GM18507 (cell line): ENCODE results near the gene PIM2.

Experiments
- DNase-seq: peaks from one replicate; pipeline ENCODE4 v3.0.0; 2011; ENCODE audit warnings: low read depth; ENCODE audit not compliant: insufficient read length; ENCODE audit errors: extremely low spot score
- FAIRE-seq: peaks from 2 replicates; lab custom pipeline; 2011; peaks lifted over from hg19 to GRCh38; lab: Jason Lieb, UNC

The PIM2 gene

DNA sequence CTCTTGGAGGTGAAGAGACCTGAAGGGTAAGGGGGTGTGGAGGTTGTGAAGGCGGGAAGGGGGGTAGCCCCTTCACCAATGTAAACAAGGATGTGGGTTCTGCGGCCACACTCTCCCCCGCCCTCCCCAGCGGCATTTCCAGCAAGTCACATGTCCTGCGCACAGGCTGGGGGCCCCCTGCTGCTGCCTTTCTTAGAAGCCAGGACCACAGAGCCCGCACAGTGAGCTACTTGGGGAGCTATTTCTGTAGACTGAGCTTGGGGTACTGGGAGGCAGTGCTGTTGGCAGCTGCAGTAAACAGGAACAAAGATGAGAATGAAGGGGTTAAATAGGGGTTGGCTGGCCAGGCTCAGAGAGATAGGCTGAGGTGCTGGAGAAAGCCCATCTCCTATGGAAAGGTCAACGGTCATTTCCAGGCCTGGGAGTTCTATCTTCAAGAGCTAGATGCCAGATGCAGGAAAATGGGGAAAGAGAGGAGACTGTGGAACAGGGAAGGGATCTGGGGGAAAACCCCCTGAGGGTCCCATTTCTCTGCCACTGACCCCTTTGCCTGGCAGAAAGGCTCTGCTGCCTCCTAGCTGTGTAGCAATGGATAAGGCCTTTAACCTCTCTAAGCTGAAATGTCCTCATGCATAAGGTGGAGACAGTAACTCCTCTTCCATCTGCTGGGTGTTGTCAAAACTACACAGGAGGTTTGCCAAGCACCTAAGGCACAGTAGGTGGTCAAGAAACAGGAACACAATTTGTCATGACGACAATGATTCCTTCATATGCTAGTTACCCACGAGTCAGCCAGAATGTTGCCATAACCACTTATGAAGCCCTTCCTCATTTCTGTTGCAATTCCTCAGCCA, 18.5 kb upstream of the PIM2 start:
- peak; percentile 99 for FAIRE-seq
- DNase-seq, result no peak

DNA sequence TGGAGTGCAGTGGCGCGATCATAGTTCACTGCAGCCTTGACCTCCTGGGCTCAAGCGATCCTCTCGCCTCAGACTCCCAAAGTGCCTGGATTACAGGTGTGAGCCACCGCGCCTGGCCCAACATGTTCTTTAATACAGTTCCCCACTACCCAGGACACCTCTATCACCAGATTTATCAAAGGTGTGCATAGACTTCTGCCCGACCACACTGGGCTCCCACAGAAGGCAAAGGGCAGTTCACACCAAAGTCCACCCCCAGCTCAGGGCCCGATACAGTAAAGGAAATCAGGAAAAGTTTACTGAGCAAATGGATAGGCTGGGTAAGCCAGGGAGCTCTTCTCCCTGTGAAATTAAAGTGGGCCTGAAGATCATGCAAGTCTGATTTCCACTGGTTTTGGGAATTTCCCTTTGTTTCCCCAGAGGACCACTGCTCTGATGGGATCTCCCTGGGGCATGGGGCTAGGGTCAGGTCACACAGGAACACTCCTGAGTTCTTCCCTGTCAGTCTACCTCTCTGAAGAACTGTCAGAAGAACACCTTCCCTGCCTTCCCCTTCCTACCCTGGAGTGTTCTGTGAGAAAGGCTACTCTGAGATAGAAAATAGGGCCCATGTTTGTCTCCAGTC, 17.7 kb upstream of the PIM2 start:
- no peak for FAIRE-seq

DNA sequence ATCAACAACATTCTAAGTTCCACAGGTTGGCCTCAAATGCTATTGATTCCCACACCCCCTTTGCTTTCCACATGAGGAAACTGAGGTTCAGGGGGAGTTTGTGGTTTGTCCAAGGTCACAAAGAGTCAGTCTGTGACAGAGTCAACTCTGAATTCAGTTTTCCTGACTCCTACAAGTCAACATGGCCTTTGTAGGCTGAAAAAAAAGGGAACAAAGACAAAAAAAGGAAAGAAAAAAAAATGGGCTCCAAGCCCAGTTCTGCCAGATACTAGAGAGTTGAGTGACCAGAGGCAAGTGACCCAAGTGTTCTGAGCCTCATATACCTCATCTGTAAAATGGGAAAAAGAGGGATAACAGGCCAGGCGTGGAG, 16.5 kb upstream of the PIM2 start:
- DNase-seq (no peak), FAIRE-seq (peak; percentile 56)

More for the DNA sequence above, 17.7 kb upstream of the PIM2 start:
- no peak for DNase-seq

DNA sequence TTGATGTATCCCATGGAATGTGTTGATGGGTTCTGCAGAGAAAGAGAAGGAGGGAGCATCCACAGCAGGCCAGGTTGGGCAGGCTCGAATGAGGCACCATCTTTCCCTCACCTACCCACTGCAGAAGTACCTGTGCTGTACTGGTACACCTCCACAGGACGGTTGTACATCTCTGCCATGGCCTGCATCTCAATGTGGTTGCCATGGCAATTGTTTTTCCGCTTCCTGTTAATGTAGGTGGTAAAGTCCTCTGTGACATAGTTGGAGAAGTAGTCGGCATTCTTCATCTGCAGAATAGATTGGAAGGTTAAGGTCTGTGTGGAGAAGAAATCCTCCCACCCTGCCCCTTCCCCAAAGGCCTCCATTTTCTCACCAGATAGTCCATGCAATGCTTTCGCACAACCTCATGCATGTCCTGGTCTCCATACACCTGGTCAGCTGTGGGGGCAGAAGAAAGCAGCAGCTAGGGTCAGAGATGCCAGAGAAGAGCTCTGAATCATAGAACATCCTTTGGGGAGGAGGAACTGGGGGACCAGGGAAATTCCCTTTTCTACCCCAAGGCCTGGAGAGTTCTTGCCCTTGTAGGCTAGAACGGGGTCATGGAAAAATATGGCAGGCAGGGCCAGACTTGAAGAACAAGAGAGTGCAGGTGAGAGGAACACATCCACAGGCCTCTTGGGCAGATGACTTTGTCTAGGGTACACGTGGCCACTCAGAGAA, 15.9 kb upstream of the PIM2 start:
- FAIRE-seq, result no peak

DNA sequence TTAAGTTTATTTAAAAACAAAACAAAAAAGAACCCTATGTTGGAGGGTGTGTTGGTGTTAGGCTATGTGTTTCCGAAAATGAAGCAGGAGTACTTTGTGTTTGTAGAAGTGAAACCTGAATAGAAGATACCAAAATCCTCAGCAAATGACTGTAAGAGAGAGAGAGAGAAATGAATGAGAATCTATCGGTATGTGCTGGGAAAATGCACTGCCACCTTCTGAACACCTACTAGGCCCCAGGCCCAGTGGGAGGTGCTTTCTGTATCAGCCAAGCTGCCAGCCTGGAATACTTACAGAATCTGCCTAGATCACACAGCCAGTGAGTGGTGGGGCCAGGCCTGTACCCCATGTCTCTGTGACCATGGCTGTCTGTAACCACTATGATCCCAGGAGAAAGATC, 14.9 kb upstream of the PIM2 start:
- peak; percentile 86 for FAIRE-seq

More for the DNA sequence above, 15.9 kb upstream of the PIM2 start:
- no peak for DNase-seq

DNA sequence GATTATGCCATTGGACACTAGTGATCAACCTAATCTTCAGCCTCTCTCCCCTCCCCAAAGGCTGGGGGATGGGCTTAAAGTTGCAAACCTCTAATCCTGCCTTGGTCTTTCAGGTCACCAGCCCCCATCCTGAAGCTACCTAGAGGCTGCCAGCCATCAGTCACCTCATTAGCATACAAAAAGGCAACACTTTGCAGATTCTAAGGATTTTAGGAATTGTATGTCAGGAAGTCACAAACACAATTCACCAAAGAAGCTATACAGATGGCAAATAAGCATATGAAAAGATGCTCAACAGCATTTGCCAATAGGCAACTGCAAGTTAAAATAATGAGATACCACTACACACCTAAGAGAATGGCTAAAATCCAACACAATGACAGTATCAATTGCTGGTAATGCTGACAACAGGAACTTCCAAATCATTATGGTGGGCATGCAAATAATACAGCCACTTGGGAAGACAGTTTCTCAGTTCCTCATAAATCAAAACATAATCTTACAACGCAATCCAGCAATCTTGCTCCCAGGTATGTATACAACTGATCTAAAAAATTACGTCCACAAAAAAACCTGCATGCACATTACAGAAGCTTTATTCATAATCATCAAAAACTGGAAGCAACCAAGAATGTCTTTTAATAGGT, 9.0 kb upstream of the PIM2 start:
- FAIRE-seq, result no peak

More for the DNA sequence above, 14.9 kb upstream of the PIM2 start:
- no peak for DNase-seq

DNA sequence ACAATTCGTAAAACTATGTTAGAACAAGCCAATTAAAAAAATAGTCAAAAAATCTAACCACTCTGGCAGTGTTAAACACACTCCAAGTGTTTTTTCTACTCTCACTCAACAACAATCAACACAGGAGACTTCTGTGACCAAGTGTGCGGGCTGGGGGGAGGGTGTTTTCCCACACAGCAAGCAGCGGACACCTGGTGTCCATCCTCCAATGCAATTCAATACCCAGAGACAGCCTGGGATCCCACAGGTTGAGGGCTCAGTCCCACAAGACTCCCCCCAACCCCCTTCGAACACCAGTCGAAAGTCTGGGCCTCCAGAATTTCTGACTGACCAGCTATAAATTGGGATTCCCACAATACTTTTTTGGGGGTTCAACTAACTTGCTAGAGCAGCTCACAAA, 8.3 kb upstream of the PIM2 start:
- no peak for DNase-seq
- FAIRE-seq, result no peak

More for the DNA sequence above, 9.0 kb upstream of the PIM2 start:
- no peak for DNase-seq

DNA sequence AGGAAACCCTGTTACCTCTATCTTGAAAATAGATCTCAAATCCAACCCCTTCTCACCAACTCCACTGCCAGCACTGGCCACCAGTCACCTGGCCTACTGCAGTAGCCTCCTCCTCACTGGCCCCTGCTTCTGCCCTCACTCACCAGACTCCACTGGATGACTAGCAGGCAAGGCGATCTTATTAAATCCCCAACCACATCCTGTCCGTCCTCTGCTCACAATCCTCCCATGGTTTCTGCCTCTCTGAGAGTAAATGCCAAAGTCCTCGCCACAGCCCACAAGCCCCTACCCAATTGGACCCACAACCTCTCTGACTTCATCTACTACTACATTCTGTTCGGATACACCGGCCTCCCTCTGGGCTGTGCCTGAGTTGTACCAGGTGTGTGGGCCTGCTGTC, 5.4 kb upstream of the PIM2 start:
- FAIRE-seq (no peak), DNase-seq (no peak)

DNA sequence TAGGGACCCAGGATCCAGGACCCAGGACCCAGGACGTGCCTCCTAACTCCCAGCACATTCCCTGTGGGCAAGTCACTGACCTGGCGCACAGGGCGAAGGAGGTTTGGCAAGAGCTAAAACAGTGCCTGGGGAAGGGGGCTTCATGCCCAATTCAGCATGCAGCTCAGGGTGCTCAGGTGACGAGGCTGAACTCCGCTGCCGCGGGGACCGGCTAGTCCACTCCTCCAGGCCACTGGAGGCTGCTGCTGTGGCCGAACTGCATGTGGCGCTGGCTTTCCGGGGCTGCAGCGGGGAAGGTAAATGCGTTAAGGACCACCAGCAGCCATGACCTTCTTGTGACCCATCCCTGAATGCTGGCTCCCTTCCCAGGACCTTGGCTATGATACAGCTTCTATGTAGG, 4.9 kb upstream of the PIM2 start:
- no peak for FAIRE-seq

DNA sequence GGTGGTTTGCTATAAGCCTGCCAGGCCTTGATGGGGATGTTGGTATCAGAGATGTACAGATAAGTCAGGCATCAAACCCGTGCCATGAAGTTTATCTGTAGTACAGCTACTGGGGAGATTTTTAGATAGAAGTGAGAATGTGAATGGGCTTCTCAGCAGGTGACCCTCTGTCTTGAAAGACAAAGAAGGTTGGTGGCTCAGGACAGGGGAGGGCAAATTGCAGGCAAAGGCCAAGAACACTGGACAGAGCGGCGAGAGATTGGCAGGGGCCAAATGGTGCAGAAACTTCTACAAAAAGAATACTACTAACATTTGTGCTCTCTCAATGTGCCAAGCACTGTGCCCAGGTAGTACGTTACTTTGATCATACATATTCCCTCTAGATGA, 1.9 kb upstream of the PIM2 start:
- DNase-seq (no peak), FAIRE-seq (no peak)

More for the DNA sequence above, 4.9 kb upstream of the PIM2 start:
- DNase-seq, result no peak

DNA sequence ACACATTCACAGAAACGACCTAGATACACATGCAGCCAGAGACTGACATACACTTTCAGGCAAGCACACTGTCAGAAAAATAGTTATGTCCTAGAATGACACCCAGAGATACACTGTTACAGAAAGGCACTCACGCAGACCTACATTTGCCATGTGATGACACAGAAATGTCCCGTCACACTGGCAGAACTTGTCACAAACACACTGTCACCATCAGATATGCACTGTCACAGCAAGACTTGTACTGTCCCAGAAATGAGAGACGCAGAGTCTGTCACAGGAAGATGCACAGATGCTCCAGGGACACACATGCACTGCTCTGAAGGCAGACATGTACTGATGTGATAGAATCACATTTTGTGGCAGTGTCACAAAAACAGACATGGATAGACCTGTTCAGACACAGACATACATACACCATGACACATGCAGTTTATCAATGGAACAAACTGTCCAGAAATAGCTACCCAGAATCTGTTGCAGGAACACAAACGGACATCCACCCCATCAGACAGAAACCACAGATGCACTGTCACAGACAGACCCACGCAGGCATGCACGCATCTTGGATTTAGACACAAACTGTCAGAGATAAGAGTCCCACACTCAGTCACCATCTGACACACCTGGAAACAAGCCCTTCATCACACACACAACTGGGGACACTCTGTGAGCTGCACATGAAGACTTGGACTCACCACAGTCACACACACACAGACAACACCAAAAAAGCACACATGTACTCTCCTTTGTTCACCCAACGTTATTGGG, 1.3 kb upstream of the PIM2 start:
- DNase-seq, result no peak
- FAIRE-seq, result peak; percentile 82

DNA sequence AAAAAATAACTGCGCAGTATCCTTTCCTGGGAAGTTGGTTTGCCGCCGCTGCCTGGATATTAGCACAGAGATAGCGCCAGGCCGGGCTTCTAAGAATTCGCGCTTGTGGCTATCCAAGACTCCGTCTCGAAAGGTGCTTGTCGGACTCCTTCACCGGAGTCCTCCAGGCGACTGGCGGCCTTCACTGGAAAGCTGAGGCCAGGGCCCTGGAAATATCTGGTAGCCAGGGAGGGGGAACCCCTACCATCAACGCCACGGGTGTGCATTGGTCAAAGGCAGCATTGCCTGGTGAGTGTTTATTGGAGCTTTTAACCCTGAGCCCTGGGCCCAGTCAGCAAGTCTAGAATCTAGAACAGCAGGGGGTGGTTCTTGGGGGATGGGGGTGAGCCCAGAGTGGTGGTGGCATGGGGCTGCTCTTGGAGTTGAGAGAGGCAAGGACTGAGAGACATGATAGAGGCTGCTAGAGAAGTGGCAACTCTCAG, 577 bp upstream of the PIM2 start:
- FAIRE-seq (no peak), DNase-seq (no peak)

DNA sequence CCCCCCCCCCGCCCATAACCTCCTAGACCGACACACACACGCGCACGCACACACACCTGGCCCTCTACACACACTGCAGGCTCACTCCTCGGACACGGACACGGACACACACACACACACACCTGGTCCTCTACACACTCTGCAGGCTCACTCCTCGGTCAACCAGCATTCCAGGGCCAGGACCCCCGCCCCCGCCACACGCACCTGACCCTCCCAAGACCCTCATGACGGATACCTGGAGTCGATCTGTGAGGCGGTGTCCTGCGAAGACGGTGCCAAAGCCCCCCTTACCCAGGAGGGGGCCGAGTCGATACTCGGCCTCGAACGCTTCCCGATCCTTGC, 552 bp downstream of the PIM2 start:
- FAIRE-seq, result peak; percentile 12
- no peak for DNase-seq

DNA sequence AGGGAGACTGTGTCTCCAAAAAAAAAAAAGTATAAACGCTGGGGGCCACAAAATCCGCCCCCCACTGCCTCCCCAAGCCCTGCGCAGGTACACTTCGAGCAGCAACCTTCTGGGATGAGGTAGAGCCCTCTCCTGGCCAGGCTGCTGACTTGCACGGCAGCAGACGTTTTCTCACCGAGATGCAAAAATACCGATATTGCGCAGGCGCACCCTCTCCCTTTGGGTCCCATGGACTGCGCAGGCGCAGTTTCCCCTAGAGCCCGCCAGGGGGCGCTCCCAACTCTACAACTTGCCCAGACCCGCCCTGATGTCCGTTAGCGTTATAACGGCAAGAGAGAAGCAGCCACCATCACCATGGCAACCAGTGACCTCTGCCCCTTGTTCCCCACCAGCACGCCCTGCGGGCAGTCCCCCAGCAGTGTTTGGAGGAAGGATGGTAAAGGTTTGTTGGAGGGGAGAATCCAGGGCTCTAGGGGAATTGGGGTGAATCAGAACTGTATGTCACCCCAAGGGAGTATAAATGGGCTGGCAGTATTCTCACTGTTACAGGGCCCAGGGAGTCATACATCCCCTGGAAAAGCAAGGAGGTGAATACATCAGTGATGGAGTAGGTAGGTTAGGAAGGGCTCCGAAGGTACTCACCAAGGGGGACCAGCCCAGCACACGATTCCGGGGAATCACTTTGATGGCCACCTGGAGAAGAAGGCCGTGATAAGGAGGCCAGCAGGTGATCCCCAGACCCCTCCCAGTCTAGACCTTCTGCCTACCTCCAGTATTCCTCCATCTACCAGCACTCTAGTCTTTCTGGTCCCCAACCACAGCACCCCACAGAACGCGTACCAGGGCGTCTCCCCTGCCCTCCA, 1.5 kb downstream of the PIM2 start:
- FAIRE-seq (peak; percentile 100), DNase-seq (peak; percentile 54)

DNA sequence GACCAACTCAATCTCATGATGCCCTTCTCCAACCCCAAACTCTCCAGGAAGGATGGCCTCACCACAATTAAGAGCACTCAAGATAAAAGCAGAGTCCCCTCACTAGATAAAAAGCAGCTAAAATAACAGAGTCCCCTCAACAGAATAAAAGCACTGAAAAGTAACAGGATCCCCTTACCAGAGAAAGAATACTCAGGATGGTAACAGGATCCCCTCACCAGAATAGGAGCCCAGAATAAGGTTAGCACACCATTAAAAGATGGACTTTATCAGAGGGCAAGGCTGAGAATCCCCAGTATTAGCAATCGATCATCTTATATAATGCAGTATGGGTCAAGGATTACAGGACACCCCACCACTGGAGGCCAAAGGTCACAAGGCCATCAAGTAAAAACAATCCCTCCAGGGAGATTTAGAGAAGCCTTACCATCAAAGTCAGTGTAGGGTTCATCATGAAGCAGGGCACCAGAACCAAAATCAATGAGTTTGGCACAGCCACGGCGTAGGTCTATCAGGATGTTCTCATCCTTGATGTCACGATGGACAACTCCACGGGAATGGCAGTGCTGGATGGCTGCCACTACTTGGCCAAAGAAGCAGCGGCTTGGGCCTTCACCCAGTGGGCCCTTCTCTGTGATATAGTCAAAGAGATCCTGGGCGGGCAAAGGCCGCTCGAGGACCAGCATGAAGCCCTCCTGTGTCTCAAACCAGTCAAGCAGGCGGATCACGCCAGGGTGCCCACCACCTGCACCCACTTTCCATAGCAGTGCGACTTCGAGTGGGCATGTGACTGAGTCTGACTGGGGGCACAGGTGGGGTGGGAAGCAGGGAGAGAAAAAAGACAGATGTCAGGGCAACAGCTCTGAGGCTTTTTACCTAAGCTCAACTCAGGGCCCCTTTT, 4.0 kb downstream of the PIM2 start:
- FAIRE-seq, result no peak
- DNase-seq, result no peak

DNA sequence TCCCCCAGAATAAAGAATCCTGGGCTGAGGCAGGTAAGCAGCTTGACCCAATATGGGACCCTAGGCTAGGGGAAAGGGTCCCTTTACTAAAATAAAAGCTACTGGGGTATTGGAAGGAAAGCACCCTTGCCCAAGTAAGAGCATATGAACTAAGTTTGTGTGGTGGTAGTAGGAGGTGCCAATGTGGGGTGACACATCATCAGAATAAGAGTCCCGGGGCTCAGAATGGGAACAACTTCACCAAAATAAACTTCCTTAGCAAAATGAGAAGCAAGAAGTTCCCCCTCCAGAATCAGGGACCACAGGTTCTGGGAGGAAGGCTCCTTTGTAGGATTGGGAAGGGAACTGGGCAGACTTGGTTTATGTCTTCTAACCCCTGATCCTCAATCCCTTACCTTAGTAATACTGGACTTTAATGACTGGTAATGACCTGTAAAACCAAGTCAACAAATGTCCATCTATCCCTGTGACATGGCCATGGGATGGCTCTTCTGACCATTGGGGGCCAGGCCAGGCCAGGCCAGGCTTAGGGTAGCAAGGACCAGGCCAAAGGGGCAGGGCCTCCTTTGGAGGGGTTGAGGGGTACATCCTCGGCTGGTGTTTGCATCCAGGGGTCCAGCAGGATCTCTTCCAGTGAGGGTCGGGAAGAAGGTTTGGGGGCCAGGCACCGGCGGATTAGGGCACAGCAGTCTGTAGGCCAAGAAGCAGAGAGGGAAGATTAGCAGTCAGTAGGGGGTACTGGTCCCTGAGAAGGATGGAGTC, 5.0 kb downstream of the PIM2 start:
- no peak for FAIRE-seq
- DNase-seq, result no peak
